AG09309 (cell line): ENCODE data around the gene ZMIZ1.
A peak's percentile ranks its signal among the peaks of the same experiment; 100 is the strongest.

Experiments
- DNase-seq: peaks from one replicate; pipeline ENCODE4 v3.0.0-alpha.2; 2010; ENCODE audit warnings: low read depth
- H3K4me3 ChIP-seq: 2 replicates; pipeline ENCODE4 v1.5.1; 2011; ENCODE audit warnings: mild to moderate bottlenecking, low read depth, low read length, moderate library complexity; ENCODE audit not compliant: control insufficient read depth
- CTCF ChIP-seq: IDR thresholded peaks from 2 replicates; pipeline ENCODE4 v1.5.1; 2011; ENCODE audit warnings: mild to moderate bottlenecking, low read depth, low read length, inconsistent platforms; ENCODE audit not compliant: insufficient read depth, control insufficient read depth; ENCODE audit errors: missing control alignments

Gene ZMIZ1

GRCh38 chr10:79071396-79071923 is 2.7 kb downstream of the ZMIZ1 start:
- peak overlapping the region; percentile 97 for H3K4me3 ChIP-seq
- no peak for TF ChIP-seq CTCF
- DNase-seq = no peak

GRCh38 chr10:79072041-79072441 is 3.3 kb downstream of the ZMIZ1 start:
- DNase-seq = no peak
- no peak for TF ChIP-seq CTCF
- H3K4me3 ChIP-seq = peak overlapping the region; percentile 97

- peak; percentile 21 for TF ChIP-seq CTCF
- no peak for DNase-seq
- no peak overlapping the region for H3K4me3 ChIP-seq
These were observed 4.4 kb downstream of the ZMIZ1 start for GRCh38 chr10:79072994-79073645.

- DNase-seq = no peak
- TF ChIP-seq CTCF = no peak
- H3K4me3 ChIP-seq = no peak overlapping the region
These were observed 5.1 kb downstream of the ZMIZ1 start for GRCh38 chr10:79073784-79074432.

GRCh38 chr10:79074732-79075131 is 6.0 kb downstream of the ZMIZ1 start:
- DNase-seq = no peak
- H3K4me3 ChIP-seq = no peak overlapping the region
- no peak for TF ChIP-seq CTCF

- TF ChIP-seq CTCF = no peak
- no peak for DNase-seq
- H3K4me3 ChIP-seq = no peak overlapping the region
These were observed 6.7 kb downstream of the ZMIZ1 start for GRCh38 chr10:79075418-79075817.
